H4 (cell line): ENCODE data around the gene NINL. TPM values are rescaled to one million over a fixed set of nuclear protein-coding genes. Genes with fewer than 3 reads are reported as not detected.
"Not testable (repeated sequence)": the region's sequence is repeated elsewhere in the genome, so short reads cannot be mapped to it uniquely, and the experiment has no call there.

Experiments
- DNase-seq: peaks from one replicate; pipeline ENCODE4 v3.0.0-alpha.2; 2015; ENCODE audit warnings: low spot score
- total RNA-seq: library from RNA; depleted of rRNA; stranded (reverse); fragments of >200 nt; shearing (Covaris generic); gene quantifications from 2 replicates; pipeline ENCODE4 v1.2.3, GENCODE V29; 2014

NINL gene
- total RNA-seq, 1 experiment from 2014 or later = 4.4 TPM

DNA sequence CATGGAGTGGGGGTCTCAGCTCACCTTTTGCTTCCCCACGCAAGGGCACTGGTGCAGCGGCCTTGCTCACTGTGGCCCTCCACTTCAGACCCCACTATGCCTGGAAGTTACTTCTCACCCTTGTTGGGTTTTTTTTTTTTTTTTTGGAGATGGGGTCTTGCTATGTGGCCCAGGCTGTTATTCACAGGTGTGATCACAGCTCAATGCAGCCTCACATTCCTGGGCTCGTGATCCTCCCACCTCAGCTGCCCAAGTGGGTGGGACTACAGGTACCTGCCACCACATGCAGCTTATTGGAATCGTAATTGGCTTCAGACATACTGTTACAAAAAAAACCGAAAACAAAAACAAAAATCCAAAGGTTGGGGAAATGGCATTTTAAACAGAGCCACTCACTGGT lies 32.4 kb downstream of the NINL start:
- no peak for DNase-seq

GRCh38 chr20:25551413-25552215 lies 33.7 kb downstream of the NINL start:
- no peak for DNase-seq

DNA sequence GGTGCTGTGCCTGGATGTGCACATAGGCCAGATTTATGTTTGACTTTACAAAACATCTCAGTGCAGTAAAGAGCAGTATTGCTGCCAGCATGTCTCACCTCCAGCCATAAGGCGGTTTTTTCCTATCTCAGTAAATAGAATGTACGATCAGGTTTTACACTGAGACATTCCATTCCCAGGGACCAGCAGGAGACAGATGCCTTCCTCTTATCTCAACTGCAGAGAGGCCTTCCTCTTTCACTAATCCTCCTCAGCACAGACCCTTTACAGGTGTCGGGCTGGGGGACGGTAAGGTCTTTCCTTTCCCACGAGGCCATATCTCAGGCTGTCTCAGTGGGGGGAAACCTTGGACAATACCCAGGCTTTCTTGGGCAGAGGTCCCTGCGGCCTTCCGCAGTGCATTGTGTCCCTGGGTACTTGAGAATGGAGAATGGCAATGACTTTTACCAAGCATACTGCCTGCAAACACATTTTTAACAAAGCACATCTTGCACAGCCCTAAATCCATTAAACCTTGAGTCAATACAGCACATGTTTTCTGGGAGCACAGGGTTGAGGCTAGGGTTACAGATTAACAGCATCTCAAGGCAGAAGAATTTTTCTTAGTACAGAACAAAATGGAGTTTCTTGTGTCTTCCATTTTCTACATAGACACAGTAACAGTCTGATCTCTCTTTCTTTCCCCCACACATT lies 34.5 kb downstream of the NINL start:
- DNase-seq = not testable (repeated sequence)

DNA sequence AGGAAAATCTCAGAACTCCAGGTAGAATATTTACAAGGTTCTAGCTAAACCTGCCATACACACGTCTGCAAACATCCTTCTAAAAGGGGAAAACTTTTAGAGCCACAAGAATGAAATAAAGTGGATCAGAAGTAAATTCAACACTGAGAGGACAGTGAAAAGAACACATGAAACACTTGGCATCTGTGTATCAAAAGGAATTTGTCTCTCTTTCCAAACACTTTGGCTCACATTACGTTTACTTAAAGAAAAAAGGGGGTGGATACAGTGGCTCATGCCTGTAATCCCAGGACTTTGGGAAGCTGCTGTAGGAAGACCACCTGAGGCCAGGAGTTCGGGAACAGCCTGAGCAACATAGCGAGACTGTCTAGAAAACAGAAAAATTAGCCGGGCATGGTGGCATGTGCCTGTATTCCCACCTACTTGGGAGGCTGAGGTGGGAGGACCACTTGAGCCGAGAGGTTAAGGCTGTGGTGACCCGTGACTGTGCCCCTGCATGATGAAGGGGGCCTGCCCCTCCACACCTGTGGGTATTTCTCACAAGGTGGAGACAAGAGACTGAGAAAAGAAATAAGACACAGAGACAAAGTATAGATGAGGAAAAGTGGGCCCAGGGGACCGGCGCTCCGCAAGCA lies 35.4 kb downstream of the NINL start:
- no peak for DNase-seq

- DNase-seq = no peak
These were observed 36.1 kb downstream of the NINL start for GRCh38 chr20:25549172-25549773.

- no peak for DNase-seq
These were observed 36.7 kb downstream of the NINL start for GRCh38 chr20:25548613-25549086.

DNA sequence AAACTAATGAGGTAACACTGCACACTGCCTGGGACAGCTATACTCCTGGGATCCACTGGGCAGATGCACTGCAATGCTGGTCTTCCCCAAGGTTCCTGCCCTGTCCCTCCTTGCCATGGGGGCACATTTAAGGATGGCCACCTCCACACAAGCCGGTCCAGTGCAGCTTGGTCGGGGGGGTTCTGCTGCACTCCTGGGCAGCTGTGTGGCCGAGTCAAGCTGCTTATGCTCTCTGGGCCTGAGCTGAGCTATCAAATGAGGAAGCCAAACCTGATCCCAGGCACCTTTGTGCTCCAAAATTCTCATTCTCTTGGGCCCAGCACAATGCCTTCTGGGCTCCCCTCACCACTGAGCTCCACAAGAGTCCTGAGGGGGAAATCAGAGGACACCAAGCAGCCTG lies 37.3 kb downstream of the NINL start:
- no peak for DNase-seq

- no peak for DNase-seq
These were observed 38.3 kb downstream of the NINL start for GRCh38 chr20:25547063-25547462.

DNA sequence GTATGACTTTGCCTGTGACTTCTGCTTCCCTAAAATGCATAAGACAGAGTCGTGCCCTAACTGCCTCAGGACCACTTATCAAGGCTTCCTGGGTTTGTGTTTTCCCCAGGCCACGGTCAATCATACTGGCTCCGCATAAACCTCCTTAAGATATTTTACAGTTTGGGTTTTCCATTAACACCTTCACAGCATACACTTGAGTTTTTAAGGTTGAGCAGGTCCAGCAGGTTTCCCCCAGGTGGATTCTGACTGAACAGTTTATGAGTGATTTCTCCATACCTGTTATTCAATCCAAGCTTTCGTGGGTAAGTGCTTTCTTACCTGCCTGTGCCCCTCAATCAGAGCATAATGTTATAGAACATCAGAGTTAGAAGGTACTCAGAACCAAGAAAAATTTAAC lies 39.3 kb downstream of the NINL start:
- no peak for DNase-seq

DNA sequence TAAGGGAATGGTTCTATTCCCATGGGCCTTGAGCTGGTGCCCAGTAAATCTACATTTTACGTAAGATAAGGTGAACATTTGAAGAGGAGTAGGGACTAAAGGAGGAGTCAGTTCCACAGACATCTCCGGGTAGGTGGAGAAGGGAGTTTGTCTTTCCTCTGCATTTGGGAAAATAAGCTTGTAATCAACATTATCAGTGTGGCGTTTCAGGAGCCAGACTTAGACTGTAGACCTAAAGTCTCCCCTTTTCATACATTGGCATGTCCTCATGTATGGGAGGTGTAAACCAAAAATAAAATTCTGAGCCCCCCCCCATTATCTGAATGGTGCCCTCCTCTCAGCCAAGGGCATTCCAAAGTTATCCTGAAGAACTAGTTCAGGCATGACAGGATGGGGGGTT lies 40.2 kb downstream of the NINL start:
- DNase-seq = no peak

DNA sequence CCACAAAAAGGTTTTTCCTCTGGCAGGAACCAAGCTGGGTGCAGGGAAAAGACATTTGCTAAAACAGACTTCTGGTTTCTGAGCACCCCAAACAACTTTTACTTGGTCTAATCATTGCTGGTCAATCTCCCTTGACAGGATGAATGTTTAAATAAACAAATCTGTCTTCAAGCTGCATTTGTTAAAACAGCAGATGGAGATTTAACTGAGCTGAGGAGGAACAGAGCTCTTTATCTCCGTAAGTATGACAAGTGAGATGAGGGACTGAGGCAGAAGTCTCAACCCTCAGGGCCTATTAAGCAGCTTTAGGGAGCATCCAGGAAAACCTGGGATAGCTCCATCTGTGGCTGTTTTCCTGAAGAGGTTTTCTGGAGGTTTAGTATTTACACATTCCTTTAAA lies 40.6 kb downstream of the NINL start:
- no peak for DNase-seq

DNA sequence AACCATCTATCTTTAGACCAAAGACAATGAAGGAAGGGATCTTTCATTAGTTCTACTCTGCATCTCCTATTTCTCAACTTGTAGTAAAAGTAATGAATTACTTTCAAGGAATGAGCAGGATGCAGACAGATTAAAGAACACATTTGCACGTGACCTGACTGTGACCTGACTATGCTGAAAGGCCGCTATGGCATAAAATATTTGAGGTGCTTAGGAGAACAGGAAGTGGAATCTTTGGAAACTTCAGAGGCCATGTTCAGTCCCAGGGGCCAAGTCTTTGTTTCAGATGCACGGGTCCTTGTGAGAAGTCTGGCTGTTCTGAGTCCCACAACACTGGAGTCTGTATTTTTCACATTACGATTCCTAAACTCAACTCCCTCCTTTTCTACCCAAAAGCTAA lies 41.0 kb downstream of the NINL start:
- DNase-seq = no peak

DNA sequence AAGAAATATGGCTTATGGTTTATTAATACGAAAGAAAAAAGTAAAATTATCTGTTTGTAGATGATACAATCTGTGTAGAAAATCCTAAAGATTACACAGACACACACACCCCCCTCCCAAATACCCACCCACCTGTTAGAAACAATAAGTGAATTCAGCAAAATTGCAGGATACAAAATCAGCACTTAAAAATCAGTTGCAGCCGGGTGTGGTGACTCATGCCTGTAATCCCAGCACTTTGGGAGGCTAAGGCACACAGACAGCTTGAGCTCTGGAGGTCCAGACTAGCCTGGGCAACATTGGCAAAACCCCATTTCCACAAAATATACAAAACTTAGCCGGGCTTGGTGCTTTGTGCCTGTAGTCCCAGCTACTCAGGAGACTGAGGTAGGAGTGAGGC lies 42.3 kb downstream of the NINL start:
- DNase-seq = no peak

DNA sequence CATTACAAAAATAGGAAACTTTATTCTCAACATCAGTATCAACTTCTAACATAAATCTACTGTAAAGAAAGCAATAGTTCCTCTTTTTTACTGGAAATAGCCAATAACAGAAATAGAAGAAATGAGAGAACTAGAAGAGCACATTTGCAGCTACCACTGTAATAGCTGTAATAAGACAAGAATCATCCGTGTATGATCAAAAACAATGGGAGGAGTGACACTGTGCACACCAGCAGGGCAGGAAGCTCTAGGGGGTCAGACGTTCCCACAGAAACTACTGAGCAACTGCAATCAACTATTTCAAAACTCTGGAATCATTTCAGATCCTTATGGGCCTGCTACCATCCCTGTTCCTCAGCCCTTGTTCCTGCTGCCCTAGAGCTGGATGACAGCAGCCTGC lies 43.7 kb downstream of the NINL start:
- no peak for DNase-seq

- DNase-seq = no peak
These were observed 45.3 kb downstream of the NINL start for GRCh38 chr20:25539742-25540672.

DNA sequence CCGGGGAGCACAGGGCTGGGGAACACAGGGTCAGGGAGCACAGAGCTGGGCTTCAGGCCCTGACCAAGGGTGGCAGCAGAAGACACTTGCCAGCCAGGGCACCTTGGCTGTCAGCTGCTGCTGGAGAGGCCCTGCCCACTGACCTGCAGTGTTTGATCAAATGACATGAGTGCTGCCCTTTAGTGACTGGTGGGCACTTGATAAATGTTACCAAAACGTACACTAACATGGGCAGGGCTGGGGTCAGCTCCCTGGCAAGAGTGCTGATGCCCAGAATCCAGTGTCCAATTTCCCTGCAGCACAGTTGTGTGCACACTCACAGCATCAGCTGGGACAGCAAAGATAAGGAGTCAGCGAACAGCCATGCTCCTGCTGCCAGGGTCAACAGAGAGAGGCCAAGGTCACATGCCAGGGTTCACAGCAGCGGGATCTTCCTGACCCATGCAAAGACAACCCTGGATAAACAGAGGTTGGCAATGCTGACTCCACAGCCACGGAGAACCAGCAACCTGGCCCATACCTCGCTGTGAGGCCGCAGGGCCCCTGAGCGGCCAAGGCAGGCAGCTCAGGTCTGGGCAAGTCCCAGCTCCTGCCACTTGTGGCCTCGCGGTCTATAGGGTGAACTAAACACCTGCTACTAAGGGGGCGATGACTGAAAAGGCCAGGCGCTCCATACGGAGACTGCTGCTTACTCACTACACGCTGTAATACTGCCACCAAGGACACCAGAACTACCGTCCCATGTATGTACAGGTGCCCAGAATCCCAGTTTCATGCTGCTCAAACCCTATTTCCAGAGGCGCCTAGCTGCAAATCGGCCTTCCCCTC lies 46.3 kb downstream of the NINL start:
- no peak for DNase-seq

DNA sequence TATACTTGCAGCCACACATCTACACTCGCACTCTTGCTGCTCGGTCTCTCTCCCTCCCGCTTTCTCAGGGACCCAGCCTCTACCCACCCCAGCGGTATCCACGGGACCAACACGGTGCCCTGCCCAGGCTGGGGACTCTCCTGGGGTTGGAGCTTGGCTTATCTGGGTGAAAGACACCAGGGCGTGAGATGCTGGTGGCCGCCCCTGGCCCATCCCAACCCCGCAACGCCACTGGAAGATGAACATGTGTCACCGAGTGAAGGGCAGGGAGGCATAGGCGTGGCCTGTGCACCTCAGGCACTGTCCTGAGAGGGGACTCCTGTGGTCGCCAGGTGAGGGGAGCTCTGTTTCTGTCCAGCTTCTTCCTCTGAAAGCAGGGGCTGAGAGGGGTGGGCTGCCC lies 47.4 kb downstream of the NINL start:
- DNase-seq = no peak

GRCh38 chr20:25535762-25536161 lies 49.6 kb downstream of the NINL start:
- no peak for DNase-seq

DNA sequence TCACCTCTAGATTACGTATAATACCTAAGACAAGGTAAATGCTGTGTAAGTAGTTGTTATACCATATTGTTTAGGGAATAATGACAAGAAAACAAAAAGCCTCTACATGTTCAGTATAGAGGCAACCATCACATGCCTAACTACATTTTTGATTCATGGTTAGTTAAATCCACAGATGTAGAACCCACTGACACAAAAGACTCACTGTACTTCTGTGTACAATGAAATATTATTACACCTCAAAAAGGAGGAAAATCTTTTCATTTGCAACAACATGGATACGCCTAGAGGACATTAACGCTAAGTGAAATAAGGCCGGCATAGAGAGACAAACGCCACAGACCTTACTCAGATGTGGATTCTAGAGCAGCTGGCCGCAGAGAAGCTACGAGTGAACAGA lies 50.5 kb downstream of the NINL start:
- DNase-seq = no peak

DNA sequence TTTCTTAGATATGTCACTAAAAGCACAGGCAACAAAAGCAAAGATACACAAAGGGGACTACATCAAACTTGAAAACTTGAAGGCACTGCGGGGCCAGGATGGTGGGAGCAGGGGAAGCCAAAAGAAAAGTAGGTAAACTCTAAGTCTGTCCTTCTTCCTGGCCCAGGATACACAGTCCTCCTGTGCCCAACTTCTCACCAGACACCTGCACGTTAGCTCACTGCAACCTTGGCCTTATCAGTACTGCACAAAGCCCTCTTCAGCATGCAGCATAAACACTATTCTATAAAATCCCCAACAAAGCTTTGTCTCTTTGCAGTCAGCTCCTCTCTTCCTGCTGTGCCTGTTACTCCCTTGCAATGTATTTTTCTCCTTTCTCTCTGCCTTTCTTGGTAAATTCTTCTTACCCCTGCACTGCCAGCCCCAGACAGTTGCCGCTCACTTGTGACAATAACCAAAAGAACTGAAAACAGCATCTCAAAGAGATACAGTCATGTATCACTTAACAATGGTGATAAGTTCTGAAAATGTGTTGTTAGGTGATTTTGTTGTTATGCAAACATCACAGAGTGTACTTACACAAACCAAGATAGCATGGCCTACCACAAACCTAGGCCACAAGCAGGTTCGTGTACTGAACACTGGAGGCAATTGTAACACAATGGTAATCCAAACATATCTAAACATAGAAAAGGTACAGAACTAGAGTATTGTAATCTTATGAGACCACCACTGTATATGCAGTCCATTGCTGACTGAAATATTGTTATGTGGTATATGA lies 51.2 kb downstream of the NINL start:
- DNase-seq = no peak
